Spleen (tissue), 11 donors: ENCODE data around the gene DCLK2. TPM values are rescaled to one million over a fixed set of nuclear protein-coding genes. Genes with fewer than 3 reads are reported as not detected.

Experiments
- DNase-seq: peaks from one replicate; pipeline ENCODE4 v3.0.0-alpha.2; 2020
- H3K27ac ChIP-seq, 8 donors: fragments of 200-600 bp; sonication (generic) in 7 of 8; 1 replicate in 4 of 8; 2 replicates in 4 of 8; pipeline versions ENCODE4 v1.5.0 to v1.8.0; 2016 to 2021; ENCODE audit warnings: inconsistent platforms in 4 of 8, mild to moderate bottlenecking in 4 of 8, moderate library complexity in 1 of 8
- H3K27me3 ChIP-seq, 7 donors: fragments of 200-600 bp; sonication (generic) in 6 of 7; replicated peaks in 1 of 7; 1 replicate in 4 of 7; 2 replicates in 3 of 7; pipeline versions ENCODE4 v1.5.0 to v1.8.0; 2016 to 2021; ENCODE audit warnings: inconsistent platforms in 3 of 7, mild to moderate bottlenecking in 1 of 7
- H3K36me3 ChIP-seq, 6 donors: fragments of 200-600 bp; sonication (generic) in 5 of 6; 1 replicate in 4 of 6; 2 replicates in 2 of 6; pipeline versions ENCODE4 v1.5.0 to v1.8.0; 2016 to 2021; ENCODE audit warnings: inconsistent platforms in 2 of 6
- H3K4me1 ChIP-seq, 6 donors: fragments of 200-600 bp; sonication (generic) in 5 of 6; 1 replicate in 3 of 6; 2 replicates in 3 of 6; pipeline versions ENCODE4 v1.5.0 to v1.8.0; 2016 to 2021; ENCODE audit warnings: inconsistent platforms in 3 of 6
- H3K4me3 ChIP-seq, 8 donors: fragments of 200-600 bp; sonication (generic) in 7 of 8; 1 replicate in 4 of 8; 2 replicates in 4 of 8; pipeline versions ENCODE4 v1.5.0 to v1.8.0; 2016 to 2021; ENCODE audit warnings: inconsistent platforms in 4 of 8, mild to moderate bottlenecking in 4 of 8, moderate library complexity in 2 of 8
- H3K9me3 ChIP-seq, 8 donors: fragments of 200-600 bp; sonication (generic) in 7 of 8; 1 replicate in 4 of 8; 2 replicates in 4 of 8; pipeline versions ENCODE4 v1.5.0 to v1.8.0; 2016 to 2021; ENCODE audit warnings: inconsistent platforms in 4 of 8
- CTCF ChIP-seq, 11 experiments: fragments of 200-600 bp in 7 of 11; fragments of 450-650 bp in 4 of 11; sonication (generic) in 4 of 11; IDR thresholded peaks in 8 of 11; conservative IDR thresholded peaks in 3 of 11; 1 replicate in 7 of 11; 2 replicates in 4 of 11; pipeline versions ENCODE4 v1.4.0 to v1.8.0; 2016 to 2021; ENCODE audit warnings: antibody characterized with exemption in 11 of 11, inconsistent platforms in 4 of 11, mild to moderate bottlenecking in 1 of 11
- POLR2A ChIP-seq, 3 donors: fragments of 450-650 bp; IDR thresholded peaks; one replicate each; pipeline ENCODE4 v1.5.1; 2017; ENCODE audit warnings: antibody characterized with exemption in 3 of 3, mild to moderate bottlenecking in 1 of 3
- POLR2AphosphoS5 ChIP-seq, 3 donors: sonication (generic); formaldehyde crosslinking; IDR thresholded peaks; one replicate each; pipeline ENCODE4 v1.5.1; 2017; ENCODE audit warnings: antibody characterized with exemption in 3 of 3
- WGBS, 5 donors: extraction: QIAGEN DNeasy Blood & Tissue Kit in 3 of 5; methylation state at CpG; one replicate each; pipeline versions ENCODE4 v1.1.5 to v1.1.7; 2013 to 2018; 5-methylcytosine and 5-hydroxymethylcytosine counted together
- intact Hi-C: fragments of 100-400 bp; cut with DNase I; formaldehyde crosslinking; loops from one replicate; pipeline ENCODE4 v1.15.0; 2023; ENCODE audit warnings: low total_unique reads
- polyA plus RNA-seq, 3 donors: library from polyadenylated mRNA; stranded (reverse); fragments of 200-250 nt; gene quantifications; one replicate each; pipeline ENCODE4 v1.2.1, GENCODE V29; 2013
- total RNA-seq, 7 donors: library from RNA; depleted of rRNA in 3 of 7; stranded (reverse); fragments of >200 nt in 3 of 7; fragmentation: NEBNext Ultra II Directional in 4 of 7; extraction: Animal tissue kit (Norgen Biotek cat#: 25700) in 4 of 7; gene quantifications; one replicate each; pipeline versions ENCODE4 v1.1.0 to v1.2.1, GENCODE V29; 2016 to 2021
- donor health status: healthy with polysubstance abuse.
- donor health status: DM: no; HTN: no; CAD: no; lungs with moderate emphysema.
- donor health status: DM: no; HTN: no; CAD: no.
- donor health status: Bipolar disorder and iron deficiency.
- donor health status: healthy.
- donor health status: DM: no; HTN: no; CAD: no.
- donor health status: DM: yes; HTN: yes; CAD: no.

The DCLK2 gene
- total and polyA plus RNA-seq, 10 donors: 0.53 to 6.1 (median 3.9) TPM

GRCh38 chr4:150123796-150124677 is 45.8 kb downstream of the DCLK2 start:
- Histone ChIP-seq H3K4me3 (no peak overlapping the region), H3K27me3 (no peaks in the 10 kb centered on the region), H3K27ac (no peak overlapping the region), H3K4me1 (peaks cover 11 to 29% (median 17%) of the 10 kb centered on the region in 6 donors), H3K9me3 (peaks cover 0 to 15% (median 11%) of the 10 kb centered on the region in 8 donors), H3K36me3 (no peaks in the 10 kb centered on the region)
- intact Hi-C loops: no loop called here
- 73 to 78% (median 76%) methylated on average over 10 of the region's 10 CpGs for WGBS, 5 donors
- no peak for DNase-seq
- no peak for TF ChIP-seq POLR2AphosphoS5 (IDR thresholded peaks at IDR 0.05)
- TF ChIP-seq CTCF (IDR thresholded peaks at IDR 0.05 in 8 of 11, conservative IDR thresholded peaks at IDR 0.05 in 3 of 11): no peak
- no peak for TF ChIP-seq POLR2A (IDR thresholded peaks at IDR 0.05)

GRCh38 chr4:150126201-150126863 is 48.1 kb downstream of the DCLK2 start:
- H3K9me3 ChIP-seq: peaks cover 0 to 12% (median 10%) of the 10 kb centered on the region in 8 donors
- H3K4me3 ChIP-seq: no peak overlapping the region
- intact Hi-C loops: no loop called here
- H3K36me3 ChIP-seq: no peaks in the 10 kb centered on the region
- WGBS, 5 donors: 33 to 44% (median 41%) methylated on average over 3 of the region's 3 CpGs
- no peak for DNase-seq
- TF ChIP-seq CTCF (IDR thresholded peaks at IDR 0.05 in 8 of 11, conservative IDR thresholded peaks at IDR 0.05 in 3 of 11) (no peak), POLR2A (IDR thresholded peaks at IDR 0.05) (no peak), POLR2AphosphoS5 (IDR thresholded peaks at IDR 0.05) (no peak)
- peak overlapping the region in 2 of 8 donors; percentile 38 to 53 for H3K27ac ChIP-seq
- no peaks in the 10 kb centered on the region for H3K27me3 ChIP-seq
- peaks cover 11 to 29% (median 17%) of the 10 kb centered on the region in 6 donors for H3K4me1 ChIP-seq

- peak overlapping the region in 2 of 8 donors; percentile 38 to 53 for H3K27ac ChIP-seq
- no peak for DNase-seq
- no peaks in the 10 kb centered on the region for H3K27me3 ChIP-seq
- peaks cover 11 to 29% (median 17%) of the 10 kb centered on the region in 6 donors for H3K4me1 ChIP-seq
- WGBS, 5 donors: 21 to 59% (median 41%) methylated on average over 1 of the region's 1 CpG
- TF ChIP-seq CTCF (IDR thresholded peaks at IDR 0.05 in 8 of 11, conservative IDR thresholded peaks at IDR 0.05 in 3 of 11): no peak
- TF ChIP-seq POLR2AphosphoS5 (IDR thresholded peaks at IDR 0.05): no peak
- no peak for TF ChIP-seq POLR2A (IDR thresholded peaks at IDR 0.05)
- peaks cover 0 to 7% (median 5%) of the 10 kb centered on the region in 8 donors for H3K9me3 ChIP-seq
- no peak overlapping the region for H3K4me3 ChIP-seq
- intact Hi-C loops: no loop called here
- H3K36me3 ChIP-seq: no peaks in the 10 kb centered on the region
Measured at GRCh38 chr4:150126864-150127203, 48.6 kb downstream of the DCLK2 start.

DNA sequence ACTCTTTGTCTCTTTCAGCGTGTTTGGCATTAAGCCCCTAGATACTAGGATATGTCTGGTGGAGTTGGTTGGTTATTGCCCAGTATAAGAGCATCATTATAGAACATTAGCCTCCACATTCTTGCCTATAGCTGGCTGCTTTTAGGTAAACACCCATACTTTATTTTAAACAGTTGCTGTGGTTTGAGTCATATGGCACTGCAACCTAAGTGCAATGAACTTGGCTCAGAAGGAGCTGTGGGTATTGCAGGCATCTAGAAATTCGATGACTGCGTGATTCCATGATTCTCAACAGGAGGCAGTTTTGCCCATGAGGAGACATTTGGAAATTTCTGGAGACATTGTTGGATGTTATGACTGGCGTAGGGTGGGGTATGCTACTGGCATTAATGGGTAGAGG is 49.5 kb downstream of the DCLK2 start:
- no peaks in the 10 kb centered on the region for H3K36me3 ChIP-seq
- H3K4me1 ChIP-seq: peaks cover 11 to 29% (median 17%) of the 10 kb centered on the region in 6 donors
- DNase-seq: no peak
- no peak overlapping the region for H3K27ac ChIP-seq
- no peaks in the 10 kb centered on the region for H3K27me3 ChIP-seq
- WGBS, 5 donors: 93 to 97% (median 94%) methylated on average over 4 of the region's 4 CpGs
- TF ChIP-seq POLR2A (IDR thresholded peaks at IDR 0.05): no peak
- no peak for TF ChIP-seq CTCF (IDR thresholded peaks at IDR 0.05 in 8 of 11, conservative IDR thresholded peaks at IDR 0.05 in 3 of 11)
- no peak for TF ChIP-seq POLR2AphosphoS5 (IDR thresholded peaks at IDR 0.05)
- intact Hi-C loops: no loop called here
- H3K4me3 ChIP-seq: no peak overlapping the region
- H3K9me3 ChIP-seq: no peaks in the 10 kb centered on the region
